Measurements from ENCODE around the gene ANKRD33. TPM values are rescaled to one million over a fixed set of nuclear protein-coding genes. Genes with fewer than 3 reads are reported as not detected.

ANKRD33 gene
- total RNA-seq, 1 experiment from 2014 or later = 0.81 TPM

DNA sequence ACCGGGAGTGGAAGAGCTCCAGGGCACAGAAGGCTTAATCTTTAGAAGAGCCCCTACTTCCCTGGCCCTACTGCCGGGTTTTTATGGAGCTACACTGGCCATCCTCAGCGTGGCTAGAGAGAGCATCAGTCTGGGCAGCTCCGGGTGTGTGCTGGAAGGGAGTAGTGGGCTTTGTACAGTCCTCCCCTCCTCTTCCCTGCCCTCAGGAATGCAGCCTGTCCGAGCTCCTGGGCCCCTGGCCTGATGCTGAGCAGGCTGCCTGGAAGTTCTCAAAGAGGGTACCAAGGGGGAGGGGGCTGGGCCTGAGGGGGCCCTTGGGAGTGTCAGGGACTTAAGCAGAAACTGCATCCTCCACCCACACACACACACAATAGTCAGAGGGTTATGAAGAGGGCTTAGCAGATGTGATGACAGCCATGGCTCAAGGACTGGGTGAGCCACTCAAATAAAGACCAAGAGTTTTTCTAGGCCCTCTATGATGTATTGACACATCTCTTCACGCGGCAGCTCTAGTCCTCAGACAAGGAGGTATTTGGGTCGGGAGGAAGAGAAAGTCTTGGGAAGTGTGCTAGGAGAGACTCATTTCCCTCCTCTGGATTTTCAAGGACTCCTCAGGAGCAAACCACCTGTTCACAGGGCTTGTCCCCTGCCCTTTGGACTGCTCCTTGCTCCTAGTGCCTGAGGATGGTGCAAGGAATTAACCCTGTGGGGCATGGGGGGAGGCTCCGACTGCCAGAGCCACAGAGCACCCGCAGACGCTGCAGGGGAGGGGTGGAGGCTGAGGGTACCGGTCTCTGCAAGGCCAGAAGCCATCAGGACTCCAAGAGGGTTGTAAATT, 22.9 kb upstream of the ANKRD33 start:
- Histone ChIP-seq H3K27me3 (ENCODE audit: insufficient read depth, low read length) (peaks cover 9% of the 10 kb centered on the region; the same call in 1 of the 2 replicates), H3K4me2 (ENCODE audit: insufficient read depth, insufficient read length, low read length) (peak overlapping the region; percentile 69), H3K4ac (ENCODE audit: low read depth, low read length) (peak overlapping the region; percentile 23; the same call in 1 of the 2 replicates), H3K9me3 (ENCODE audit: control insufficient read depth, low read depth, low read length) (no peaks in the 10 kb centered on the region), H3K14ac (ENCODE audit: insufficient read depth, low read length) (peak overlapping the region; percentile 62; the same call in 1 of the 2 replicates), H3K79me1 (ENCODE audit: insufficient read depth, low read depth, low read length, poor library complexity, severe bottlenecking) (no peaks in the 10 kb centered on the region), H3K23ac (ENCODE audit: insufficient read length, low read depth, low read length) (no peak overlapping the region), H3K23me2 (ENCODE audit: insufficient read length, low read depth, low read length, poor library complexity, severe bottlenecking) (peaks cover 26% of the 10 kb centered on the region), H3T11ph (ENCODE audit: low read length) (no peak overlapping the region), H4K20me1 (ENCODE audit: control insufficient read depth, insufficient read depth, insufficient read length) (no peaks in the 10 kb centered on the region), H2BK5ac (ENCODE audit: insufficient read length, low read length) (no peak overlapping the region), H4K8ac (replicated peaks; ENCODE audit: insufficient read length, low read depth, low read length) (no peak overlapping the region), H3K27ac (ENCODE audit: insufficient read length, low read depth, low read length) (no peak overlapping the region), H2BK15ac (ENCODE audit: low read depth, low read length) (no peak overlapping the region), H3K56ac (ENCODE audit: insufficient read length, low read depth, low read length) (no peak overlapping the region), H3K4me1 (ENCODE audit: insufficient read depth, low read length) (peaks cover 10% of the 10 kb centered on the region; the same call in 1 of the 2 replicates), H2AK5ac (ENCODE audit: insufficient read length, low read length) (no peak overlapping the region), H3K79me2 (ENCODE audit: insufficient read depth, low read length) (no peaks in the 10 kb centered on the region), H3K9ac (ENCODE audit: extremely low read depth, insufficient read length, low read length) (no peak overlapping the region), H4K91ac (ENCODE audit: insufficient read length, low read depth, low read length) (no peak overlapping the region), H2BK120ac (ENCODE audit: low read depth, low read length, poor library complexity, severe bottlenecking) (no peak overlapping the region), H2AFZ (ENCODE audit: low read length) (no peak overlapping the region), H2BK20ac (ENCODE audit: low read depth, low read length, poor library complexity, severe bottlenecking) (no peak overlapping the region), H2BK12ac (ENCODE audit: insufficient read length, low read depth, low read length) (no peak overlapping the region), H4K5ac (ENCODE audit: insufficient read length, low read depth, low read length) (no peak overlapping the region), H3K18ac (ENCODE audit: insufficient read length, low read depth, low read length) (peak overlapping the region; percentile 7)
- TF ChIP-seq, protein P1, sequence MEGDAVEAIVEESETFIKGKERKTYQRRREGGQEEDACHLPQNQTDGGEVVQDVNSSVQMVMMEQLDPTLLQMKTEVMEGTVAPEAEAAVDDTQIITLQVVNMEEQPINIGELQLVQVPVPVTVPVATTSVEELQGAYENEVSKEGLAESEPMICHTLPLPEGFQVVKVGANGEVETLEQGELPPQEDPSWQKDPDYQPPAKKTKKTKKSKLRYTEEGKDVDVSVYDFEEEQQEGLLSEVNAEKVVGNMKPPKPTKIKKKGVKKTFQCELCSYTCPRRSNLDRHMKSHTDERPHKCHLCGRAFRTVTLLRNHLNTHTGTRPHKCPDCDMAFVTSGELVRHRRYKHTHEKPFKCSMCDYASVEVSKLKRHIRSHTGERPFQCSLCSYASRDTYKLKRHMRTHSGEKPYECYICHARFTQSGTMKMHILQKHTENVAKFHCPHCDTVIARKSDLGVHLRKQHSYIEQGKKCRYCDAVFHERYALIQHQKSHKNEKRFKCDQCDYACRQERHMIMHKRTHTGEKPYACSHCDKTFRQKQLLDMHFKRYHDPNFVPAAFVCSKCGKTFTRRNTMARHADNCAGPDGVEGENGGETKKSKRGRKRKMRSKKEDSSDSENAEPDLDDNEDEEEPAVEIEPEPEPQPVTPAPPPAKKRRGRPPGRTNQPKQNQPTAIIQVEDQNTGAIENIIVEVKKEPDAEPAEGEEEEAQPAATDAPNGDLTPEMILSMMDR (conservative IDR thresholded peaks at IDR 0.05) = no peak
- H3K27me3 Mint-ChIP-seq (ENCODE audit: low read depth) = peaks cover 65% of the 10 kb centered on the region
- peak overlapping the region in 2 of 3 experiments; percentile 69 to 78; a peak in 2 of 7 replicates for H3K27ac Mint-ChIP-seq
- peaks cover 0 to 2% of the 10 kb centered on the region in 2 experiments; a peak in 2 of 5 replicates for H3K9me3 Mint-ChIP-seq
- no peaks in the 10 kb centered on the region for H3K36me3 Mint-ChIP-seq (ENCODE audit: insufficient read depth in 1 of 3, low read depth in 3 of 3)
- H3K4me1 Mint-ChIP-seq = peaks cover 70 to 76% of the 10 kb centered on the region in 2 experiments
- no CpG with 5 or more reads among the region's 12 CpGs for whole genome bisulfite sequencing (ENCODE audit: extremely low coverage, insufficient read length, low lambda C conversion rate)
- DNase-seq = peak; percentile 51
- H3K4me3 Mint-ChIP-seq = peak overlapping the region; percentile 79 to 83

Measured in H9 (cell line).